Measurements from ENCODE around the gene HDHD3. TPM values are rescaled to one million over a fixed set of nuclear protein-coding genes. Genes with fewer than 3 reads are reported as not detected.
"Not testable (repeated sequence)": the region's sequence is repeated elsewhere in the genome, so short reads cannot be mapped to it uniquely, and the experiment has no call there.

Gene HDHD3
- total and polyA plus RNA-seq, 12 donors: 89.1 to 343 (median 194) TPM

DNA sequence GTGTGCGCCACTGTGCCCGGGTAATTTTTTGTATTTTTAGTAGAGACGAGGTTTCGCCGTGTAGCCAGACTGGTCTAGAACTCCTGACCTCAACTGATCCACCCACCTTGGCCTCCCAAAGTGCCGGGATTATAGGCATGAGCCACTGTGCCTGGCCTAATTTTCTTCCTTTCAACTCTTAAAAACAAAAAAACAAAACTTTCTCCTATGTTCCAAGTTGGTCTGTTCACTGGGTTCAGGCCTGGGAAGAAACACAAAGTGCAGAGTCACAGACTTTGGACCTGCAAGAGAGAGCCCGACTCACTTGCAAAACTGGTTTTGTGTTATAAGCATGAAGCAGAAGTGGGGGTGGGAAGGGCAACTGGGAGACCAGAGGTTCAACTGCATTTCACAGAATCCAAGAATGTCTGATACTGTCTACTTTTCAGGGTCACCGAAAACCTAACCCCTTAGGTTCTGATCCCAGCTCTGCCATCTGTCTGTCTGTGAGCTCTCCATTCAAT is 5.2 kb upstream of the HDHD3 start:
- H3K9me3 ChIP-seq (replicated peaks in 1 of 3): no peaks in the 10 kb centered on the region
- TF ChIP-seq, protein P1, sequence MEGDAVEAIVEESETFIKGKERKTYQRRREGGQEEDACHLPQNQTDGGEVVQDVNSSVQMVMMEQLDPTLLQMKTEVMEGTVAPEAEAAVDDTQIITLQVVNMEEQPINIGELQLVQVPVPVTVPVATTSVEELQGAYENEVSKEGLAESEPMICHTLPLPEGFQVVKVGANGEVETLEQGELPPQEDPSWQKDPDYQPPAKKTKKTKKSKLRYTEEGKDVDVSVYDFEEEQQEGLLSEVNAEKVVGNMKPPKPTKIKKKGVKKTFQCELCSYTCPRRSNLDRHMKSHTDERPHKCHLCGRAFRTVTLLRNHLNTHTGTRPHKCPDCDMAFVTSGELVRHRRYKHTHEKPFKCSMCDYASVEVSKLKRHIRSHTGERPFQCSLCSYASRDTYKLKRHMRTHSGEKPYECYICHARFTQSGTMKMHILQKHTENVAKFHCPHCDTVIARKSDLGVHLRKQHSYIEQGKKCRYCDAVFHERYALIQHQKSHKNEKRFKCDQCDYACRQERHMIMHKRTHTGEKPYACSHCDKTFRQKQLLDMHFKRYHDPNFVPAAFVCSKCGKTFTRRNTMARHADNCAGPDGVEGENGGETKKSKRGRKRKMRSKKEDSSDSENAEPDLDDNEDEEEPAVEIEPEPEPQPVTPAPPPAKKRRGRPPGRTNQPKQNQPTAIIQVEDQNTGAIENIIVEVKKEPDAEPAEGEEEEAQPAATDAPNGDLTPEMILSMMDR (IDR thresholded peaks at IDR 0.05): no peak
- no peak for TF ChIP-seq POLR2A (IDR thresholded peaks at IDR 0.05)
- peaks cover 9 to 21% of the 10 kb centered on the region in 2 donors for H3K4me1 ChIP-seq (replicated peaks in 1 of 2)
- no peak overlapping the region for H3K4me3 ChIP-seq
- H3K27me3 ChIP-seq: no peaks in the 10 kb centered on the region
- WGBS, 4 donors: 81 to 85% (median 83%) methylated on average over 7 to 8 of the region's 8 CpGs
- peak overlapping the region in 2 of 5 donors; percentile 29 to 89 for H3K27ac ChIP-seq
- peaks cover 0 to 5% of the 10 kb centered on the region in 2 donors for H3K36me3 ChIP-seq (replicated peaks in 1 of 2)
- intact Hi-C loops (cut with DNase I): no loop called here
- no peak for DNase-seq

DNA sequence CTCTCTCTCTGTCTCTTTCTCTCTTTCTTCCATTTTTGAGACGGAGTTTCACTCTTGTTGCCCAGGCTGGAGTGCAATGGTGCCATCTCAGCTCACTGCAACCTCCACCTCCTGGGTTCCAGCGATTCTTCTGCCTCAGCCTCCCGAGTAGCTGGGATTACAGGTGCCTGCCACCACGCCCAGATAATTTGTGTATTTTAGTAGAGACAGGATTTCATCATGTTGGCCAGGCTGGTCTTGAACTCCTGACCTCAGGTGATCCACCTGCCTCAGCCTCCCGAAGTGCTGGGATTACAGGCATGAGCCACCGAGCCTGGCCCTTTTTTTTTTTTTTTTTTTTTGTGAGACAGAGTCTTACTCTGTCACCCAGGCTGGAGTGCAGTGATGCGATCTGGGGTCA is 4.7 kb upstream of the HDHD3 start:
- H3K4me3 ChIP-seq; intact Hi-C loops (cut with DNase I); H3K9me3 ChIP-seq (replicated peaks in 1 of 3); H3K27me3 ChIP-seq; DNase-seq; H3K36me3 ChIP-seq (replicated peaks in 1 of 2): not testable (repeated sequence)
- Histone ChIP-seq H3K27ac (peak overlapping the region in 2 of 5 donors; percentile 53 to 89), H3K4me1 (replicated peaks in 1 of 2) (peaks cover 9 to 21% of the 10 kb centered on the region in 2 donors)
- 73 to 91% (median 80%) methylated on average over 4 to 7 of the region's 7 CpGs for WGBS, 4 donors

DNA sequence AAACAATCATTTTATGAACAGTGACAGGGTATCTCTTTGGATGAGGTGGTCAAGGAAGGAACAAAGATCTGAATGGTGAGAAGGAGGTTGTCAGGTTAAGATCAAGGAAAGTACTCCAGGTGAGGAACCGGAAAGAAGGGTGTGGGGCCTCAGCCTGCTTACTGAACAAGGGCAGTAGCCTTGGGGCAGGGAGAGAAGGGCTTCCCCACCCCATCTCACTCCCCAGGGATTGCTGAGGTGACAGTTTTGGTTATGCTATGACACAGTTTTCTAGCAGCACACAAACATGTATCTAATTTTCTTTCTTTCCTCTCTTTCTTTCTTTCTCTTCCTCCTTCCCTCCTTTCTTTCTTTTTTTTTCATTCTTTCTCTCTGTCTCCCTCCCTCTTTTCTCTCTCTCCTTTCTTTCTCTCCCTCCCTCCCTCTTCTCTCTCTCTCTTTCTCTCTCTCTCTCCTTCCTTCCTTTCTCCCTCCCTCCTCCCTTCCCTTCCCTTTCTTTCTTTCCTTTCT is 4.1 kb upstream of the HDHD3 start:
- no peak for TF ChIP-seq POLR2A (IDR thresholded peaks at IDR 0.05)
- TF ChIP-seq, protein P1 (IDR thresholded peaks at IDR 0.05): no peak
- no peak overlapping the region for H3K4me3 ChIP-seq
- DNase-seq: peak in 1 of 7 donors; percentile 40
- H3K4me1 ChIP-seq (replicated peaks in 1 of 2): peaks cover 9 to 21% of the 10 kb centered on the region in 2 donors
- H3K27me3 ChIP-seq: no peaks in the 10 kb centered on the region
- no peaks in the 10 kb centered on the region for H3K36me3 ChIP-seq (replicated peaks in 1 of 2)
- 42 to 56% (median 49%) methylated on average over 1 of the region's 1 CpG for WGBS, 4 donors
- intact Hi-C loops (cut with DNase I): no loop called here
- peak overlapping the region; percentile 37 to 89 (median 83) for H3K27ac ChIP-seq
- no peaks in the 10 kb centered on the region for H3K9me3 ChIP-seq (replicated peaks in 1 of 3)

DNA sequence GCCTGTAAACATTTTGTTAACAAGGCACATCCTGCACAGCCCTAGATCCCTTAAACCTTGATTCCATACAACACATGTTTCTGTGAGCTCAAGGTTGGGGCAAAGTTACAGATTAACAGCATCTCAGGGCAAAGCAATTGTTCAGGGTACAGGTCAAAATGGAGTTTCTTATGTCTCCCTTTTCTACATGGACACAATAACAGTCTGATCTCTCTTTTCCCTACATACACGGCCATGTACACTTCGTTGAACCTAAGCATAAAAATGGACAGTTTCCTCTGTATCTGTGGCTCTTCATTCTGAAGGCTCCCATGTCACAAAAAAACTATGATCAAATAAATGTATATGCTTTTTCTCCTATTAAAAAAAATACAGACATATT is 3.0 kb upstream of the HDHD3 start:
- Histone ChIP-seq H3K4me1 (replicated peaks in 1 of 2) (peaks cover 13 to 26% of the 10 kb centered on the region in 2 donors), H3K27ac (peak overlapping the region; percentile 37 to 89 (median 83))
- H3K27me3 ChIP-seq; intact Hi-C loops (cut with DNase I); H3K4me3 ChIP-seq; H3K36me3 ChIP-seq (replicated peaks in 1 of 2); DNase-seq; H3K9me3 ChIP-seq (replicated peaks in 1 of 3): not testable (repeated sequence)
- WGBS, 4 donors: 67 to 73% (median 69%) methylated on average over 2 of the region's 2 CpGs

DNA sequence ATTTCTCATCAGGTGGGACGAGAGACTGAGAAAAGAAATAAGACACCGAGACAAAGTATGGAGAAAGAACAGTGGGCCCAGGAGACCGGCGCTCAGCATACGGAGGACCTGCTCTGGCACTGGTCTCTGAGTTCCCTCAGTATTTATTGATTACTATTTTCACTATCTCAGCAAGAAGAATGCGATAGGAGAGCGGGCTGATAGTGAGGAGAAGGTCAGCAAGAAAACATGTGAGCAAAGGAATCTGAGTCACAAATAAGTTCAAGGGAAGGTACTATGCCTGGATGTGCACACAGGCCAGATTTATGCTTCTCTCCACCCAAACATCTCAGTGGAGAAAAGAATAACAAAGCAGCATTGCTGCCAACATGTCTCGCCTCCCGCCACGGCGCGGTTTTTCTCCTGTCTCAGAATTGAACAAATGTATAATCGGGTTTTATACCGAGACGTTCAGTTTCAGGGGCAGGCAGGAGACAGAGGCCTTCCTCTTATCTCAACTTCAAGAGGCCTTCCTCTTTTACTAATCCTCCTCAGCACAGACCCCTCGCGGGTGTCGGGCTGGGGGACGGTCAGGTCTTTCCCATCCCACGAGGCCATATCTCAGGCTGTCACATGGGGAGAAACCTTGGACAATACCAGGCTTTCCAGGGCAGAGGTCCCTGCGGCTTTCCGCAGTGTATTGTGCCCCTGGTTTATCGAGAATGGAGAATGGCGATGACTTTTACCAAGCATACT is 2.5 kb upstream of the HDHD3 start:
- TF ChIP-seq POLR2A (IDR thresholded peaks at IDR 0.05): peak in 1 of 2 donors; percentile 59
- peaks cover 18 to 31% of the 10 kb centered on the region in 2 donors for H3K4me1 ChIP-seq (replicated peaks in 1 of 2)
- 34 to 48% (median 38%) methylated on average over 23 to 24 of the region's 24 CpGs for WGBS, 4 donors
- H3K36me3 ChIP-seq (replicated peaks in 1 of 2); intact Hi-C loops (cut with DNase I); H3K4me3 ChIP-seq; H3K9me3 ChIP-seq (replicated peaks in 1 of 3); H3K27me3 ChIP-seq: not testable (repeated sequence)
- peak; percentile 43 to 85 (median 78) for DNase-seq
- peak overlapping the region; percentile 57 to 89 (median 83) for H3K27ac ChIP-seq

All from adrenal gland (tissue), 12 donors.